GDM1 (cell line): ENCODE results near the gene APBB2.
"Not testable (repeated sequence)": the region's sequence is repeated elsewhere in the genome, so short reads cannot be mapped to it uniquely, and the experiment has no call there.

Experiments
- DNase-seq: peaks from one replicate; lab custom pipeline; 2025; lab: John Stamatoyannopoulos, UW

APBB2 gene

GRCh38 chr4:41015016-41015675 is 199.2 kb downstream of the APBB2 start:
- no peak for DNase-seq

- DNase-seq = no peak
Observed at GRCh38 chr4:41014158-41014557, 200.2 kb downstream of the APBB2 start.

DNA sequence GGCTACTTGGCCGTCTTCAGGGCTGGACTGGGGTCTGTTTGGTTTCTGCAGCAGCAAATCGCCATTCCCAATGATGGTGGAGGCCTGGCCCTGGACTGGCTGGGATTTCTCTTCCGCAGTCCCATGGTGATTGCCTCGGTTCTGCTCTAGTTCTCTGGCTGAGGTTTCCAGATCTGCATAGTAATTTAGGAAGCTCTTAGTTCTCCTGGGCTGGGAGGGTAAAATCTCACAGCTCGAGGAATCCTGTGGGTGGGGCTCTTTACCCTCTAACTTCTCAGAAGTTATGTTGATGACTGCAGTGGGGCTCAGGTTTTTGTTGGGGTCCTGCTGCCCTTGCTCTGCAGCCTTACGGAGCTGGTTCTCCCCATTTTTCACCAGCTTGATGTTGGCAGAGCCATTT is 200.6 kb downstream of the APBB2 start:
- DNase-seq = no peak

GRCh38 chr4:41012911-41013310 is 201.4 kb downstream of the APBB2 start:
- no peak for DNase-seq

GRCh38 chr4:41012293-41012692 is 202.0 kb downstream of the APBB2 start:
- no peak for DNase-seq

DNA sequence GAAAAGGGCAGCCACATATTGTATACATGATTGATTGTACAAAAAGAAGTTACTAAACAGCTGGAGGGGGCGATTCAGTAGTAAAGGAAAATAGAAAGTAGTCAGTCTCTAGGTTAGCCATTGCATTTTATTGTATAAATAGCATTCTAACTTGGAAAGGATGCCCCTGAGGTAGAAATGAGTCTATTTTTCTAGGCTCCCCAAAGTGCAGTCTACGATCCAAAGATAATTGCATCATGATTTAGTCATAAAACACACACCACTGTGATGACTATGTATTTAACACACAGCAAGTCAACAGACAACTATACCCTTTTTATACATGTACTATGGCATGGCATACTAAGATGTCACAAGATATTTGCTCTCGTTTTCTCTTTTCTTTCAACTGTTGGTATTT is 204.9 kb downstream of the APBB2 start:
- DNase-seq = no peak

DNA sequence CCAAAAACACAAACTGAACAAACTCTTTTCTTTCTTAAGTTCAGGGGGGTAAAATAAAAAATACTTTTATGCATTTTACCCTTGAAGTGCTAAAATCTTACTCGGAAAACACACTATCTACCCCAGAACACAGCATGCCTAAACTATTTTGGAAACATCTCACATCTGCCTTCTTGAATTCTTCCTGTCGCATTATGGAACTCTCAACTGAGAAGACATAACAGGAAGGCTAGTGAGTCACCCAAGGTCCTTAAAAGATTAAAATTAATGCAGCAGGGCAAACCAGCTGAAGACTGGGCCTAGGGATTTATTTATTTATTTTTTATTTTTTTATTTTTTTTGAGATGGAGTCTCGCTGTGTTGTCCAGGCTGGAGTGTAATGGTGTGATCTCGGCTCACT is 208.2 kb downstream of the APBB2 start:
- no peak for DNase-seq

DNA sequence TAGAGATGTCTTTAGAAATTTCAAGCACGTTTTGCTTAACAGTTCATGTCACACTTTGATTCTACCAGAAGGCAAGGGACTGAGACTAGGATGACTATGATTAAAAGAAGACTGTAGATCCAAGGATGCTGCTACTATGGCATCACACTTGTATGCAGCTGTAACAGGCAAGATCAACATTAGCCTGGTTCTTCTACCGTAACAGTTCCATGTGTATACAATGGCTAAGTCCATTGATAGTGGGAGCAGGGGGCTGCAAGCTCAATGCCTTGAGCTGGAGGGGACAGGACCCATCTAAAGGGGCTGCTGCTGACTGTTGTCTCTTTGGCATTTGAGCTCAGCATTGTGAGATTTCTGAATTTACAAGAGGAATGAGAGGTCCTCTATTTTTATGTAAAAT is 212.0 kb downstream of the APBB2 start:
- no peak for DNase-seq

- no peak for DNase-seq
Observed at GRCh38 chr4:41000356-41000755, 214.0 kb downstream of the APBB2 start.

DNA sequence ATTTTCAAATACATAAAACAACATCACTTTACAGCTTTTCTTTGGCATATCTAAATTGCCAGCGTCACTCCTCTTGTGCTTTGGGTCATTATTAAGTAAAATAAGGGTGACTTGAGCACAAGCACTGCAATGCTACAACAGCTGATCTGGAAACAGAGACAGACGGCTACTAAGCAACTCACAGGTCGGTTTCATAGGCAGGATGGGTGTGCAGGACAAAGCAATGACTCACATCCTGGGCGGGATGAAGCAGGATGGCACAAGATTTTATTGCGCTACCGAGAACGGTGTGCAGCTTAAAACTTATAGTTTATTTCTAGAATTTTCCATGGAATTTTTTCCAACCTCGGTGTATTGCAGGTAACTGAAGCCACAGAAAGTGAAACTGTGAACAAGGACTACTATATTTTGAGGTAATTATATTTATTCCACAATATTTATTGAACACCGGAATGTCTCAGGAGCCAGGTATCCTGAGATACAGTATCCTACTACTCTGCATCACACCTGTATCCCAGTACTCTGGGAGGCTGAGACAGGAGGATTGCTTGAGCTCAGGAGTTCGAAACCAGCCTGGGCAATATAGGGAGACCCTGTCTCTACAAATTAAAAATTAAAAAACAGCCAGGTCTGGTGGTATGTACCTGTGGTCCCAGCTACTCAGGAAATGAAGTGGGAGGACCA is 215.5 kb downstream of the APBB2 start:
- DNase-seq = no peak

DNA sequence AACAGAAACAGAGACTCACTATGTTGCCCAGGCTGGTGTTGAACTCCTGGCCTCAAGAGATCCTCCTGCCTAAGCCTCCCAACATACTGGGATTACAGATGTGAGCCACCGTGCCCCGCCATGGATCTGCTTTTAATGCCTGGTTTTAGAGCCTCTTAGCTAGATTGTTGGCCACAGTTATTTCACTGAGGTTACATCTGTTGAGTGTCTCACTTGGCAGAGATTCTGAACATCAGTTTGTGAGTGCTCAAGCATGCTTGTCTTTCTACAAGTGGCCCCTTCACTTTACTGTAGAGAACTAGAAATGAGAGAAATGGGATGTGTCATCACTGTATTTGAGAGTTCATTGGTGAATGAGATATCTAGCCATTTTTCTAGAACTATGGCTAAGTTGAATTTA is 218.5 kb downstream of the APBB2 start:
- no peak for DNase-seq

- not testable (repeated sequence) for DNase-seq
Observed at GRCh38 chr4:40994321-40994720, 220.0 kb downstream of the APBB2 start.

- DNase-seq = not testable (repeated sequence)
Observed at GRCh38 chr4:40993296-40993693, 221.0 kb downstream of the APBB2 start.

DNA sequence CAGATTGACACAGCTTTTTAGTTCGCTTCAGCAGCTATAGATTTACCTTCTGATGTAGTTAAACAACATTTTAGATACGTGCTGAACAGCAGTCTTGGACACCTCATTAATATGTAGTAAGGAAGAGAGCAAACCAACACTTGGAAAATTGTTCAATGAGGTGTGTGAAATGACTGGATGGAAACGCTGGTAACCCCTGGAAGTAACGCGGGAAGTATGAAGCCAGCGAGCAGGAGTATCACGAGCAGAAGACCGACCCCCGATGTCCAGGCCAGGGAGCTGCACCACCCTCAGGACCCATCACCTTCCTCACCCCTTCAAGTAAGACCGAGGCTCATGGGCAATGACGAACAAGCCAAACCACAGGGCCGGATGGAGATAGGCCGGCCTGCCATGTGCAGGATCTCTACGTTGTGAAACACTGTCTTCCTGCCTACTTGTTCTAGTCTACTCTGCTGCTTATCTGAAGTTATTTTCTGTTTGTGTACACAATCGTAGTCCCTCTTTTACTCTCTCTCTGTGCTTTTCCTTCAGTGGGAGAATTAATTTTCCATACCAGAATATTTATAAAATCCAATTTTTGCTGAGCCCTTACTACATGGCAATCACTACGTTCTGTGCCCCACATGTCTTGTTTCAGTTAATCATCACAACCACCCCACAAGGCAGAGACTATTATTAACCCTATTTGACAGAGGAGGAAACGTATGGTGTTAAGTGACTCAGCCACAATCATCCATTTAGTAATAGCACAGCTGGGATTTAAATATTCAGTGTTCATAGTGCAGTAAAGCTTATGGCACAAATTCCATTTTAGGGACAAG is 221.7 kb downstream of the APBB2 start:
- no peak for DNase-seq

DNA sequence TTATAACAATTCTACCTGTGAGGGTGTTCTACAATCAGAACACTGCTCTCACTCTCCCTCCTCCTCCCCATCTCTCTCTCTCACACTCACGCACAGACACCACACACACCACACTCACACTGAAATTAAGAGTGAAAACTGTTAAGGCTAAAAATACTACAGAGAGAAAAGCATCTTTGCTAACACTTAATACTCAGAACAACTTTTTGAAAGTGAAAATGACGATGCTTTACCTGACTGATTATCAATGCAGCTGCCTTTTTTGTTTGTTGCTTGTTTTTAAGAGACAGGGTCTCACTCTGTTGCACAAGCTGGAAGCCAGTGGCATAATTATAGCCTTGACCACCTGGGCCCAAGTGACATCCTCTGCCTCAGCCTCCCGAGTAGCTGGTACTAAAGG is 222.4 kb downstream of the APBB2 start:
- DNase-seq = no peak

- DNase-seq = no peak
Observed at GRCh38 chr4:40990899-40991265, 223.5 kb downstream of the APBB2 start.

GRCh38 chr4:40990236-40990898 is 224.0 kb downstream of the APBB2 start:
- no peak for DNase-seq

GRCh38 chr4:40987151-40987550 is 227.2 kb downstream of the APBB2 start:
- DNase-seq = no peak

DNA sequence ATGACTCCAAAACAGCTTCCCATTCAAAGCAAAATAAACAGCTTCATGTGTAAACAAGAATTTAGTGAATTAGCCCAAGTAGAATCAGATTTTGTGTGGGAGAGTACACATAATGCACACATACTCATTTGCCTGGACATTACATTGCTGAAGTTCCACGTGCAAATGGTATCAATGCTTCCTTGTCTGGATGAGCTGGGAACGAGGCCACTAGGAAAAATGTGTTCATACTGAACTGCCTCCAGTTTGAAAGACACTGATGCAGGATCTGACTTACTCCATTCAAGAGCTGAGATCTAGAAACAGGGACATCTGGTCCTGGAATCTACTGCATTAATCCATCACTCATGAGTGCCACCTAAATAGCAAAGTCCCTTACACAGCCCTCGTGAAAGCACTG is 228.0 kb downstream of the APBB2 start:
- DNase-seq = no peak

DNA sequence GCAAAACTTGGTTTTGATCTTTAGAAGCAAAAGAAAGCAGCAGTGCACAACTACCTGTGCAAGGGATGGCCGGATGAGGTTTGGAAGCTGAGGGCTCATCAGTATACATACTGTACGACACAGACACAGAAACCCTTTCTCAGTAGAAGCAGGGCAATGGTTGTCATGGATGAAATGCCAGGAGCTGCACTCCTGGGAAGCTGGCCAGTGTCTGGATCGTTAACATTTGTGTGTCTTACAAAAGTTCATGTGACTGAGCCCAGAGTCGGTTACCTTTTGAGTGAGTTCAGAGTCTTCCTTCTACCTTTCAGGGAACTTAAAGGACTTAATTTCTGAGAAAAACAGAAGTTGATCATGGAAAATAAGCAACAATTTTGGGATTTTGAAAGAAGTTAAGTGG is 230.3 kb downstream of the APBB2 start:
- DNase-seq = no peak

DNA sequence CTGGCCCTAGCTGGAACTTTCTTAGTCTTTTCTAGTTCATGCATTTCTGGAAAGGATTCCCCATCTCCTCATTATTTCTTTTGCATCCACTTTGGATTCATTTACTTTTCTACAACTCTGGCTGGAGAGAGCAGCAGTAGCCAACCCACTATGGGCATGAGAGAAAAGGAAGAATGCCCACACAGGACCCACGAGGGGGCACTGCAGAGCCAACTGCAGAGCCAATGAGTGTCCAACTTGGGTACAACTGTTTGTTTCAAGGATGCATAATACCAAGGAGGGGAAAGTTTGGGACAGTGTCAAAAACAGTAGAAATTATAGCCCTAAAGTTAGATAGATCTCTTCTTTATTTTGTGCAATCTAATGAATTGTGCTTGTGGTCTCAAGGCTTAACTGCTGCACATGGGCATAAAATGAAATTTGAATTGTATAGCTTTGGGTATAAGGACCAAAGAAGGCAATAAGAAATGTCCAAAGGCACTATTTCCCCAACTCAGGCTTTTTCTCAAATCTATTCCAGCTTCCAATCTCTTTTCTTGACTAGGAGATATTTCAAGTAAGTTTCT is 233.9 kb downstream of the APBB2 start:
- DNase-seq = no peak

GRCh38 chr4:40978548-40978947 is 235.8 kb downstream of the APBB2 start:
- DNase-seq = no peak
